Measurements from ENCODE around the gene EFNB2.

Gene EFNB2

GRCh38 chr13:106525865-106526264 lies 9.6 kb downstream of the EFNB2 start:
- DNase-seq (ENCODE audit: low read depth in 2 of 2), result no peak

GRCh38 chr13:106524108-106524507 lies 11.4 kb downstream of the EFNB2 start:
- no peak for DNase-seq (ENCODE audit: low read depth in 2 of 2)

- no peak for DNase-seq (ENCODE audit: low read depth in 2 of 2)
Measured at GRCh38 chr13:106523576-106523975, 11.9 kb downstream of the EFNB2 start.

GRCh38 chr13:106522898-106523525 lies 12.4 kb downstream of the EFNB2 start:
- no peak for DNase-seq (ENCODE audit: low read depth in 2 of 2)

GRCh38 chr13:106522112-106522705 lies 13.3 kb downstream of the EFNB2 start:
- DNase-seq (ENCODE audit: low read depth in 2 of 2), result no peak

- no peak for DNase-seq (ENCODE audit: low read depth in 2 of 2)
Measured at GRCh38 chr13:106521095-106521799, 14.2 kb downstream of the EFNB2 start.

- no peak for DNase-seq (ENCODE audit: low read depth in 2 of 2)
Measured at GRCh38 chr13:106520251-106521054, 15.0 kb downstream of the EFNB2 start.

GRCh38 chr13:106518512-106518911 lies 16.9 kb downstream of the EFNB2 start:
- no peak for DNase-seq (ENCODE audit: low read depth in 2 of 2)

- DNase-seq (ENCODE audit: low read depth in 2 of 2), result no peak
Measured at GRCh38 chr13:106517109-106517847, 18.2 kb downstream of the EFNB2 start.

GRCh38 chr13:106515635-106516254 lies 19.7 kb downstream of the EFNB2 start:
- no peak for DNase-seq (ENCODE audit: low read depth in 2 of 2)

GRCh38 chr13:106514928-106515634 lies 20.4 kb downstream of the EFNB2 start:
- no peak for DNase-seq (ENCODE audit: low read depth in 2 of 2)

- DNase-seq (ENCODE audit: low read depth in 2 of 2), result no peak
Measured at GRCh38 chr13:106513025-106513983, 22.2 kb downstream of the EFNB2 start.

- no peak for DNase-seq (ENCODE audit: low read depth in 2 of 2)
Measured at GRCh38 chr13:106507560-106508274, 27.7 kb downstream of the EFNB2 start.

GRCh38 chr13:106506286-106506685 lies 29.2 kb downstream of the EFNB2 start:
- DNase-seq (ENCODE audit: low read depth in 2 of 2), result no peak

GRCh38 chr13:106505732-106506131 lies 29.7 kb downstream of the EFNB2 start:
- no peak for DNase-seq (ENCODE audit: low read depth in 2 of 2)

- no peak for DNase-seq (ENCODE audit: low read depth in 2 of 2)
Measured at GRCh38 chr13:106505295-106505694, 30.2 kb downstream of the EFNB2 start.

- DNase-seq (ENCODE audit: low read depth in 2 of 2), result no peak
Measured at GRCh38 chr13:106503730-106504453, 31.6 kb downstream of the EFNB2 start.

- no peak for DNase-seq (ENCODE audit: low read depth in 2 of 2)
Measured at GRCh38 chr13:106503272-106503671, 32.2 kb downstream of the EFNB2 start.
